Measurements from ENCODE around the gene SYNE1.
"Not testable (repeated sequence)": the region's sequence is repeated elsewhere in the genome, so short reads cannot be mapped to it uniquely, and the experiment has no call there.

Gene SYNE1

GRCh38 chr6:152484806-152485205 is 152.4 kb downstream of the SYNE1 start:
- DNase-seq, result no peak

GRCh38 chr6:152482289-152482688 is 154.9 kb downstream of the SYNE1 start:
- no peak for DNase-seq

GRCh38 chr6:152478377-152479010 is 158.7 kb downstream of the SYNE1 start:
- DNase-seq, result no peak

- no peak for DNase-seq
Measured at GRCh38 chr6:152474354-152474753, 162.8 kb downstream of the SYNE1 start.

- DNase-seq, result no peak
Measured at GRCh38 chr6:152472325-152472724, 164.8 kb downstream of the SYNE1 start.

- no peak for DNase-seq
Measured at GRCh38 chr6:152471456-152472265, 165.5 kb downstream of the SYNE1 start.

GRCh38 chr6:152463164-152463563 is 174.0 kb downstream of the SYNE1 start:
- no peak for DNase-seq

- DNase-seq, result no peak
Measured at GRCh38 chr6:152462716-152463115, 174.4 kb downstream of the SYNE1 start.

- DNase-seq, result no peak
Measured at GRCh38 chr6:152461556-152461955, 175.6 kb downstream of the SYNE1 start.

- DNase-seq, result no peak
Measured at GRCh38 chr6:152458648-152459644, 178.2 kb downstream of the SYNE1 start.

- no peak for DNase-seq
Measured at GRCh38 chr6:152457949-152458624, 179.1 kb downstream of the SYNE1 start.

GRCh38 chr6:152454003-152454402 is 183.2 kb downstream of the SYNE1 start:
- DNase-seq, result no peak

- no peak for DNase-seq
Measured at GRCh38 chr6:152453421-152453820, 183.7 kb downstream of the SYNE1 start.

- DNase-seq, result no peak
Measured at GRCh38 chr6:152452639-152453038, 184.5 kb downstream of the SYNE1 start.

GRCh38 chr6:152450519-152450918 is 186.6 kb downstream of the SYNE1 start:
- DNase-seq, result no peak

- no peak for DNase-seq
Measured at GRCh38 chr6:152441902-152442301, 195.3 kb downstream of the SYNE1 start.

GRCh38 chr6:152435816-152436215 is 201.3 kb downstream of the SYNE1 start:
- DNase-seq, result no peak

GRCh38 chr6:152432758-152433157 is 204.4 kb downstream of the SYNE1 start:
- DNase-seq, result no peak

- DNase-seq, result no peak
Measured at GRCh38 chr6:152428126-152428525, 209.0 kb downstream of the SYNE1 start.

GRCh38 chr6:152426276-152426675 is 210.9 kb downstream of the SYNE1 start:
- no peak for DNase-seq

- DNase-seq, result no peak
Measured at GRCh38 chr6:152423216-152424103, 213.7 kb downstream of the SYNE1 start.

GRCh38 chr6:152421496-152421895 is 215.7 kb downstream of the SYNE1 start:
- DNase-seq, result not testable (repeated sequence)

Data from activated naive CD4-positive, alpha-beta T cell treated with Interleukin-2 at 50 U/mL for 16 hours (primary cell).